ENCODE results near the gene KAT14. TPM values are rescaled to one million over a fixed set of nuclear protein-coding genes. Genes with fewer than 3 reads are reported as not detected.
A peak's percentile ranks its signal among the peaks of the same experiment; 100 is the strongest.

KAT14 gene
- total RNA-seq, 1 experiment from 2014 or later = 83.2 TPM

- BruUV-seq (replicated peaks) = TSS peak; percentile 56
- intact Hi-C loops (cut with micrococcal nuclease; ENCODE audit: unreplicated experiment) = loop anchor here (5.0 kb wide), 1 partner anchor 172 kb away; the partner anchor contains the start of genes MGME1 and SNX5
- peaks cover 38% of the 10 kb centered on the region for H3K36me3 Mint-ChIP-seq (ENCODE audit: insufficient read depth, unreplicated experiment)
- DNase-seq = no peak
- peaks cover 30% of the 10 kb centered on the region for H3K4me1 Mint-ChIP-seq (ENCODE audit: low read depth, unreplicated experiment)
- H3K27me3 Mint-ChIP-seq (ENCODE audit: insufficient read depth, unreplicated experiment) = no peaks in the 10 kb centered on the region
- Histone ChIP-seq H3K9me3 (no peaks in the 10 kb centered on the region), H3K27me3 (replicated peaks; ENCODE audit: control insufficient read depth, insufficient read depth, low read length) (no peaks in the 10 kb centered on the region), H3K4me3 (ENCODE audit: low read depth, low read length) (peak overlapping the region; percentile 80), H3K4me1 (peaks cover 34% of the 10 kb centered on the region), H3K36me3 (ENCODE audit: control insufficient read depth, insufficient read depth, low read length) (peaks cover 2% of the 10 kb centered on the region)
- TF ChIP-seq CTCF (IDR thresholded peaks at IDR 0.05; ENCODE audit: insufficient read depth in 1 of 2, low read depth in 1 of 2, low read length in 1 of 2, severe bottlenecking in 1 of 2, unreplicated experiment in 1 of 2) = no peak
- H3K4me3 Mint-ChIP-seq (ENCODE audit: unreplicated experiment) = peak overlapping the region; percentile 74
- ChIA-PET POLR2A (interaction anchor here (0.6 kb wide), 1 partner anchor 20 kb away, joined by 4 read pairs; no protein-coding TSS in a partner anchor), CTCF (interaction anchor here (0.6 to 0.8 kb wide), 2 partner anchors 26 to 81 kb away, joined by 3 to 4 read pairs; partner anchors contain the start of gene OVOL2)
- peak overlapping the region; percentile 76 for H3K27ac Mint-ChIP-seq (ENCODE audit: unreplicated experiment)
- no peaks in the 10 kb centered on the region for H3K9me3 Mint-ChIP-seq (ENCODE audit: unreplicated experiment)
Measured at GRCh38 chr20:18138639-18139583, 1.2 kb downstream of the KAT14 start.

- ChIA-PET POLR2A (no interaction called here), CTCF (no interaction called here)
- Histone ChIP-seq H3K4me1 (peaks cover 36% of the 10 kb centered on the region), H3K9me3 (no peaks in the 10 kb centered on the region), H3K4me3 (ENCODE audit: low read depth, low read length) (peak overlapping the region; percentile 80; the same call in 1 of the 2 replicates), H3K27me3 (replicated peaks; ENCODE audit: control insufficient read depth, insufficient read depth, low read length) (no peaks in the 10 kb centered on the region), H3K36me3 (ENCODE audit: control insufficient read depth, insufficient read depth, low read length) (peaks cover 2% of the 10 kb centered on the region)
- H3K27ac Mint-ChIP-seq (ENCODE audit: unreplicated experiment) = peak overlapping the region; percentile 76
- no TSS peak for BruUV-seq (replicated peaks)
- no peak for DNase-seq
- peak overlapping the region; percentile 74 for H3K4me3 Mint-ChIP-seq (ENCODE audit: unreplicated experiment)
- TF ChIP-seq CTCF (IDR thresholded peaks at IDR 0.05; ENCODE audit: insufficient read depth in 1 of 2, low read depth in 1 of 2, low read length in 1 of 2, severe bottlenecking in 1 of 2, unreplicated experiment in 1 of 2) = no peak
- no peaks in the 10 kb centered on the region for H3K27me3 Mint-ChIP-seq (ENCODE audit: insufficient read depth, unreplicated experiment)
- H3K9me3 Mint-ChIP-seq (ENCODE audit: unreplicated experiment) = no peaks in the 10 kb centered on the region
- H3K36me3 Mint-ChIP-seq (ENCODE audit: insufficient read depth, unreplicated experiment) = peaks cover 47% of the 10 kb centered on the region
- intact Hi-C loops (cut with micrococcal nuclease; ENCODE audit: unreplicated experiment) = loop anchor here (5.0 kb wide), 1 partner anchor 173 kb away; the partner anchor contains the start of genes MGME1 and SNX5
- H3K4me1 Mint-ChIP-seq (ENCODE audit: low read depth, unreplicated experiment) = peaks cover 34% of the 10 kb centered on the region
Measured at GRCh38 chr20:18139832-18140231, 2.2 kb downstream of the KAT14 start.

- DNase-seq = peak; percentile 92 to 93
- peak overlapping the region; percentile 40 for H3K4me3 ChIP-seq (ENCODE audit: low read depth, low read length)
- CTCF ChIA-PET = interaction anchor here (0.5 to 0.9 kb wide), 2 partner anchors 43 to 49 kb away, joined by 3 to 9 read pairs; no protein-coding TSS in a partner anchor
- Mint-ChIP-seq H3K27me3 (ENCODE audit: insufficient read depth, unreplicated experiment) (no peaks in the 10 kb centered on the region), H3K4me1 (ENCODE audit: low read depth, unreplicated experiment) (peaks cover 24% of the 10 kb centered on the region), H3K9me3 (ENCODE audit: unreplicated experiment) (no peaks in the 10 kb centered on the region), H3K4me3 (ENCODE audit: unreplicated experiment) (peak overlapping the region; percentile 89), H3K36me3 (ENCODE audit: insufficient read depth, unreplicated experiment) (peaks cover 77% of the 10 kb centered on the region), H3K27ac (ENCODE audit: unreplicated experiment) (peak overlapping the region; percentile 95)
- peaks cover 2% of the 10 kb centered on the region for H3K36me3 ChIP-seq (ENCODE audit: control insufficient read depth, insufficient read depth, low read length)
- no peak for TF ChIP-seq CTCF (IDR thresholded peaks at IDR 0.05; ENCODE audit: insufficient read depth in 1 of 2, low read depth in 1 of 2, low read length in 1 of 2, severe bottlenecking in 1 of 2, unreplicated experiment in 1 of 2)
- H3K9me3 ChIP-seq = no peaks in the 10 kb centered on the region
- intact Hi-C loops (cut with micrococcal nuclease; ENCODE audit: unreplicated experiment) = loop anchor here (1.0 to 2.0 kb wide), 4 partner anchors 7 to 86 kb away; partner anchors contain the start of genes KAT14 and PET117
- no TSS peak for BruUV-seq (replicated peaks)
- H3K4me1 ChIP-seq = peaks cover 53% of the 10 kb centered on the region
- no peaks in the 10 kb centered on the region for H3K27me3 ChIP-seq (replicated peaks; ENCODE audit: control insufficient read depth, insufficient read depth, low read length)
- POLR2A ChIA-PET = interaction anchor here (0.6 to 2.0 kb wide), 10 partner anchors 17 to 334 kb away, joined by 3 to 6 read pairs (median 5); partner anchors contain the start of genes MGME1 and ZNF133
Measured at GRCh38 chr20:18144541-18145099, 7.0 kb downstream of the KAT14 start.

All from Caco-2 (cell line).